ENCODE results near the gene CRCP.

The CRCP gene

GRCh38 chr7:66193146-66193725 lies 78.6 kb downstream of the CRCP start:
- Histone ChIP-seq H3K9me3 (ENCODE audit: control insufficient read depth, insufficient read depth, low read depth, low read length) (no peaks in the 10 kb centered on the region), H3K27me3 (ENCODE audit: control insufficient read depth, insufficient read depth, low read length) (no peaks in the 10 kb centered on the region), H3K4me3 (ENCODE audit: low read depth, low read length) (no peak overlapping the region), H3K36me3 (ENCODE audit: control insufficient read depth, insufficient read depth, low read length) (no peaks in the 10 kb centered on the region), H3K27ac (ENCODE audit: low read depth, low read length) (no peak overlapping the region), H3K4me1 (ENCODE audit: control insufficient read depth, insufficient read depth, low read length) (peaks cover 2% of the 10 kb centered on the region), H3K9ac (ENCODE audit: low read length) (no peak overlapping the region)

- Histone ChIP-seq H3K4me1 (ENCODE audit: control insufficient read depth, insufficient read depth, low read length) (peaks cover 5% of the 10 kb centered on the region), H3K27ac (ENCODE audit: low read depth, low read length) (no peak overlapping the region), H3K36me3 (ENCODE audit: control insufficient read depth, insufficient read depth, low read length) (no peaks in the 10 kb centered on the region), H3K9ac (ENCODE audit: low read length) (no peak overlapping the region), H3K4me3 (ENCODE audit: low read depth, low read length) (no peak overlapping the region), H3K27me3 (ENCODE audit: control insufficient read depth, insufficient read depth, low read length) (no peaks in the 10 kb centered on the region), H3K9me3 (ENCODE audit: control insufficient read depth, insufficient read depth, low read depth, low read length) (no peaks in the 10 kb centered on the region)
These were observed 83.8 kb downstream of the CRCP start for GRCh38 chr7:66198469-66198868.

- H3K4me3 ChIP-seq (ENCODE audit: low read depth, low read length), result no peak overlapping the region
- no peaks in the 10 kb centered on the region for H3K9me3 ChIP-seq (ENCODE audit: control insufficient read depth, insufficient read depth, low read depth, low read length)
- no peaks in the 10 kb centered on the region for H3K36me3 ChIP-seq (ENCODE audit: control insufficient read depth, insufficient read depth, low read length)
- H3K4me1 ChIP-seq (ENCODE audit: control insufficient read depth, insufficient read depth, low read length), result peaks cover 5% of the 10 kb centered on the region
- no peak overlapping the region for H3K27ac ChIP-seq (ENCODE audit: low read depth, low read length)
- no peaks in the 10 kb centered on the region for H3K27me3 ChIP-seq (ENCODE audit: control insufficient read depth, insufficient read depth, low read length)
- no peak overlapping the region for H3K9ac ChIP-seq (ENCODE audit: low read length)
These were observed 84.3 kb downstream of the CRCP start for GRCh38 chr7:66198956-66199355.

- Histone ChIP-seq H3K4me1 (ENCODE audit: control insufficient read depth, insufficient read depth, low read length) (peaks cover 5% of the 10 kb centered on the region), H3K27ac (ENCODE audit: low read depth, low read length) (no peak overlapping the region), H3K9ac (ENCODE audit: low read length) (no peak overlapping the region), H3K36me3 (ENCODE audit: control insufficient read depth, insufficient read depth, low read length) (no peaks in the 10 kb centered on the region), H3K4me3 (ENCODE audit: low read depth, low read length) (no peak overlapping the region), H3K9me3 (ENCODE audit: control insufficient read depth, insufficient read depth, low read depth, low read length) (no peaks in the 10 kb centered on the region), H3K27me3 (ENCODE audit: control insufficient read depth, insufficient read depth, low read length) (no peaks in the 10 kb centered on the region)
These were observed 87.8 kb downstream of the CRCP start for GRCh38 chr7:66202441-66202840.

All from HUES6 (cell line).